Sciatic nerve (tissue), 2 donors: ENCODE results near the gene NR6A1. TPM values are rescaled to one million over a fixed set of nuclear protein-coding genes. Genes with fewer than 3 reads are reported as not detected.

Experiments used
- ATAC-seq: fragments of 200-7000 bp; cut with Tn5 transposase; one replicate; pipeline ENCODE4 v1.9.1; 2020; ENCODE audit warnings: mild to moderate bottlenecking, moderate library complexity
- DNase-seq: peaks from one replicate; pipeline ENCODE4 v3.0.0-alpha.2; 2020; ENCODE audit warnings: low spot score
- intact Hi-C: fragments of 100-400 bp; cut with DNase I; formaldehyde crosslinking; loops from one replicate; pipeline ENCODE4 v1.14.2; 2022
- total RNA-seq: library from RNA; stranded (reverse); fragmentation: NEBNext Ultra II Directional; extraction: Animal tissue kit (Norgen Biotek cat#: 25700); gene quantifications from one replicate; pipeline ENCODE4 v1.2.1, GENCODE V29; 2021
- donor health status: DM: no; HTN: no; CAD: no.
- donor health status: DM: no; HTN: no; CAD: no.

Gene NR6A1
- 3.3 TPM for total RNA-seq

DNA sequence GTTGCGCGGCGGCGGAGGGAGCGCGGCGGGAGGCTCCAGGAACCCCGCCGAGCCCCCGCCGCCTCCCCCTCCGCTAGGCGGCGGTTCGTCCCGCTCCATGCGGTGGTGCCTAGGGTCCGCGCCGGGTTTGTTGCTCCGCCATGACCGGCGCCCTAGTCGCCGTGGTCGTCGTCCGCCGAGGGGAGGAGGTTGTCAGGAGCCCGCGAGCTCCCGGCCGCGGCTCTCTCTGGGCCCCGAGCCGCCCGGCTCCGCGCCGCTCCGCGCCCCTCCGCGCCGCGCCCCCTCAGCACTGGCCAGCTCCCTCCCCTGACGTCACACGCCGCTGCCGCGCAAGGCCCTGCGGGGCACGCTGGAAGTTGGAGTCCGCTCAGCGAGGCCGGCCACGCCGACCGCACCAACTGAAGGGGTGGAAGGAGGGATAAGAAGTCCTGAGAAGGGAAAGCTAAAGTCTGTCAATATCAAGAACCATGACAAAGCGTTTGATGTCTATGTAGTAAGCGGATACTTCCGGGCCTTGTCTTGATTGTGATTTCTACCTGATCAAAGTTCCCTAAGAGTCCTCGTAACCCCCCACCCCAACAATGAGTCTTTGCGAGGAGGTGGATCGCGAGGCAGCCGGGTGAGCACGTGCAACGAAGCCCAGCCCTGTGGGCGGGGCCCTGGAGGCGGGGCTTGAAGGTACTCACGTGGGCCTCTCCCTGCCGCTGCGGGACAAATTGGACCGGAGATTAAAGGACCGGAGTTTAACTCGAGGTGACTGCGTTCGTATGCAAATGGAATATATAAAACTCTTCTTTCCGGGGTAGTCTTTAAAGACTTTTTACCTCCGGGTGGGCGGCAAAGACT, at the start of gene NR6A1:
Gene NR6A1, minus strand, starts transcription at position 291 of the 846 bp plus-strand sequence.
- ATAC-seq = peak; percentile 97
- peak; percentile 98 for DNase-seq
- intact Hi-C loops = no loop called here

GRCh38 chr9:124818431-124819281, 47.5 kb upstream of the NR6A1 start:
- intact Hi-C loops = no loop called here
- no peak for ATAC-seq
- no peak for DNase-seq

- intact Hi-C loops = no loop called here
- DNase-seq (no peak), ATAC-seq (no peak)
Observed at GRCh38 chr9:124815601-124816000, 44.5 kb upstream of the NR6A1 start.

- intact Hi-C loops = no loop called here
- ATAC-seq = no peak
Observed at GRCh38 chr9:124814164-124814535, 43.0 kb upstream of the NR6A1 start.

DNA sequence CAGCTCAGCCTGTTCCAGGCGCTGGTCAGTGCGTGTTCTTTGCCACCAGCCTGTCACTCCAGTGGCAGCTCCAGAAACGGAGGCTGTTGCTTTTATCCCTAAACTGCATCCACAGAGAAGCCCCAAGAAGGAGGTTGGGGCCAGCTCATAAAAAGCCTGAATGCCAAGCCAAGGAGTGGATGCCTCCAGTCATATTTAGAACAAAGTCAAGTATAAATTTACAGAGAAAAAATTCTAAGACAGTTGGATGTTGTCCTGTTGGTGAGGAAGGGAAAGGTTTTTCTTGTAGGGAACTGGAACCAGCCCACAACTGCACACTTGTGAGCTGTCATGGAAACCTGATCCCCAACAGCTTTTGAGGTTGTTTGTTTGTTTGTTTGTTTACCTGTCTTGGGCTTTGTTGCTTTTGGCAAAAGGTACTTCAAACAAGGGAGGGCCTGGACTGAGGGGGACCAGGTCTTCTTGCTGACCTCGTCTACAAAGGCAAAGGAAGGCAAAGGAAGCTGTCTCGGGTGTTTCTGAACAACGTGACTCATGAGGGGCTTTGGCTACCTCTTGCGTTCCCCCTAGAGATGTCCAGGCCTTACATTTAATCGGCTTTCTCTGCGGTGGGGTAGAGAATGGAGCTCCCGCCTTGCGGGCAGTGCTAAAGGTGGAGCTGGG, 42.5 kb upstream of the NR6A1 start:
- ATAC-seq = no peak
- no peak for DNase-seq
- intact Hi-C loops = no loop called here

More at GRCh38 chr9:124814164-124814535, 43.0 kb upstream of the NR6A1 start:
- DNase-seq = no peak

DNA sequence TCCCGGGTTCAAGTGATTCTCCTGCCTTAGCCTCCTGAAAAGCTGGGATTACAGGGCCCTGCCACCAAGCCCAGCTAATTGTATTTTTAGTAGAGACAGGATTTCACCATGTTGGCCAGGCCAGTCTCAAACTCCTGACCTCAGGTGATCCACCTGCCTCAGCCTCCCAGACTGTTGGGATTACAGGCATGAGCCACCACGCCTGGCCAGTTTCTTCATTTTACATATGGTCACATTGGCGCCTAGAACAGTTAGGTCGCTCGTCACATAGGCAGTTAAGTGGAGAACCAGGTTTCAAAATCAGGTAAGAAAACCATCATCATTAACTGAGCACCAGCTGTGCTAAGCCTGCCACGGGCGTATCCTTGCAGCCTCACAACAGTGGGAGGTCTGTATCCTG, 41.9 kb upstream of the NR6A1 start:
- intact Hi-C loops = no loop called here
- DNase-seq (no peak), ATAC-seq (no peak)

GRCh38 chr9:124812441-124812876, 41.3 kb upstream of the NR6A1 start:
- intact Hi-C loops = no loop called here
- DNase-seq (no peak), ATAC-seq (peak; percentile 59)

GRCh38 chr9:124810663-124811355, 39.7 kb upstream of the NR6A1 start:
- no peak for DNase-seq
- intact Hi-C loops = no loop called here
- peak; percentile 77 for ATAC-seq

- ATAC-seq (no peak), DNase-seq (no peak)
- intact Hi-C loops = no loop called here
Observed at GRCh38 chr9:124809741-124810500, 38.8 kb upstream of the NR6A1 start.

GRCh38 chr9:124809211-124809610, 38.1 kb upstream of the NR6A1 start:
- no peak for DNase-seq
- ATAC-seq = no peak
- intact Hi-C loops = no loop called here

- ATAC-seq = no peak
- no peak for DNase-seq
- intact Hi-C loops = no loop called here
Observed at GRCh38 chr9:124808246-124808956, 37.3 kb upstream of the NR6A1 start.

- intact Hi-C loops = no loop called here
- DNase-seq (no peak), ATAC-seq (no peak)
Observed at GRCh38 chr9:124805186-124805585, 34.1 kb upstream of the NR6A1 start.

DNA sequence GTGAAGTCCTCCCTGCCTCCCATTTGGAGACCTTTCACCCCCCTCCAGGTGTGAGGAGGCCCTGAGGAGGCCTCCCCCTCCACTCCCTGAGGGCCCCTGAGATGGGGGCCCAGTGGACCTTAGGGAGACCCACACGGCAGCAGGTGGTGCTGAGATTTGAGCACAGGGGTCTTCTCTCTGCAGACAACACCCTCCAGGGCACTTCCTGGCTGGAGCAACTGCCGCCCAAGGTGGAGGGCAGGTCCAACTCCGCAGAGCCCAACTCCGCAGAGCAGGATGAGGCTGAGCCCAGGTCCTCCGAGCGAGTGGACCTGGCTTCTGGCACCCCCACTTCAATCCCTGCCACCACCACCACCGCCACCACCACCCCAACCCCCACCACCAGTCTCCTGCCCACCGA, 32.8 kb upstream of the NR6A1 start:
- intact Hi-C loops = no loop called here
- no peak for DNase-seq
- ATAC-seq = no peak

DNA sequence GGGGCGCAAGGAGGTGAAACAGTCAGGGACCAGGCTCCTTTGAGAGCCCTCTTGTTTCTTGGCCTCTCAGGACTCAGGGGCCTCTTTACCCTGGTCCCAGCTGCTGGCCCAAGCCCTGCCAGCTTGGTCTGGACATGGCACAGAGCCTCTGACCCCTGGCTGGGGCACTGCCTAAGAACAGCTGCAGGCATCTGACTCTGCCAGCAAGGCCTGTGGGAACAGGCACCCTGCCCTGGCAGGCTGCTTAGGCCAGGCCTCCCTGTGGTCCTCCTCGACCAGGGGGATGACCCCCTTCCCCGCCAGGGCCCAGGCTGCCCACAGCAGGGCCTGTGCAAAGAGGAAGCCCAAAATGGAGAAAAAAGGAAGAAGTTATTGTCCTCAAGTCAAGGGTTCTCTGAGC, 31.3 kb upstream of the NR6A1 start:
- no peak for DNase-seq
- intact Hi-C loops = no loop called here
- ATAC-seq = peak; percentile 7

DNA sequence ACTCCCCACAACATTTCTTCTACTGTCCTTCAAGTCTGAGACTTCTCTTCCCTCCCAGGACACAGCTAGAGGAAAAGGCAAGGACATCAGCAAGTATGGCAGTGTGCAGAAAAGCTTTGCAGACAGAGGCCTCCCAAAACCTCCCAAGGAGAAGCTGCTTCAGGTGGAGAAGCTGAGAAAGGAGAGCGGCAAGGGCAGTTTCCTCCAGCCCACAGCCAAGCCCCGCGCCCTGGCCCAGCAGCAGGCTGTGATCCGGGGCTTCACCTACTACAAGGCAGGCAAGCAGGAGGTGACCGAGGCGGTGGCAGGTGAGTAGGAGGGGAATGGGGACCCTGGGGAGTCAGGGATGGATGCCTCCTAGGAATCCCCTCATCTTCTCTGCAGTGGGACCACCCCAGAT, 30.2 kb upstream of the NR6A1 start:
- intact Hi-C loops = no loop called here
- DNase-seq (no peak), ATAC-seq (no peak)

DNA sequence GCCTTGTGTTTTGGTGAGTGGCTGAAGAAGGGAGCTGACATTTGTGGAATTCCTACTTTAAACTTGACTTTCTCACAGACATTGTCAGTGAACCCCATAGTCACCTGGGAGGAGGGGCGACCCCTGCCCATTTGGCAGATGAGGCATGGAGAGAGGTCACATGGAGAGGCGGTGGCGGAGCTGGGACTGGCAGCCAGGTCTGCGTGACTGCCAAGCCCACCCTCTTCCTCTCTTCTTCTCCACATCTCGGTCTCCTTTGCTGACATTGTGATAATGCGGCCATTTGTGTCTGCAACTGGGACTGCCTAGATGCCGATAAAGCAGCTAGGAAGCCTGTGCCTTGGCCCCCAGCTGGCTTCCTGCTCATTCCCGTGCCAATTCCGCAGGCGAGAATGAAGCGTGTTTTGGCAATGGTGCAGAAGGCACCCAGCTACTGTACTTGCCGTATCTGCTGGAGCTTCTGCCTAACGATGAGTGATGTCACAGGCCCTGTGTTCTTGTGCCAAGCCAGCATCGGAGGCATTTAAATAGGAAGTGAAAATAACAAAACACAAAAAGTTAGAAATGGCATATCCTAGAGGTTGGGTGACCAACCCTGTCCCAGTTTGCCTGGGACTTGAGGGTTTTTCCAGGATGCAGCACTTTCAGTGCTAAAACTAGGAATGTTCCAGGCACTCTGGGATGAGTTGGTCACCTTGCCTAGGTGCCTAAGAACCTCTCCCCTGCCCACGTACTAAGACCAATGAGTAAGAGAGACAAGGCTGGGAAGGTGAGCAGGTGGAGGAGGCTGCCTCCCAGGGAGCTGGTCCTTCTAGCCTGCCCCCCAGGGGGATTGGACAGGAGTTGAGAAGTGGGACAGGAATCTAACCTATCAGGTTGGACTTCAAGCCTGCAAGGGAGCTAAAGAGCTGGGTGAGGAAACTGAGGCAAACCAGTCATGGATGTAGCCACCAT, 29.5 kb upstream of the NR6A1 start:
- ATAC-seq (peak; percentile 63), DNase-seq (no peak)
- intact Hi-C loops = no loop called here
